ENCODE results near the gene RBM38. TPM values are rescaled to one million over a fixed set of nuclear protein-coding genes. Genes with fewer than 3 reads are reported as not detected.

Gene RBM38
- total RNA-seq, 4 donors from 2014 or later: 11.0 to 16.0 (median 12.0) TPM

DNA sequence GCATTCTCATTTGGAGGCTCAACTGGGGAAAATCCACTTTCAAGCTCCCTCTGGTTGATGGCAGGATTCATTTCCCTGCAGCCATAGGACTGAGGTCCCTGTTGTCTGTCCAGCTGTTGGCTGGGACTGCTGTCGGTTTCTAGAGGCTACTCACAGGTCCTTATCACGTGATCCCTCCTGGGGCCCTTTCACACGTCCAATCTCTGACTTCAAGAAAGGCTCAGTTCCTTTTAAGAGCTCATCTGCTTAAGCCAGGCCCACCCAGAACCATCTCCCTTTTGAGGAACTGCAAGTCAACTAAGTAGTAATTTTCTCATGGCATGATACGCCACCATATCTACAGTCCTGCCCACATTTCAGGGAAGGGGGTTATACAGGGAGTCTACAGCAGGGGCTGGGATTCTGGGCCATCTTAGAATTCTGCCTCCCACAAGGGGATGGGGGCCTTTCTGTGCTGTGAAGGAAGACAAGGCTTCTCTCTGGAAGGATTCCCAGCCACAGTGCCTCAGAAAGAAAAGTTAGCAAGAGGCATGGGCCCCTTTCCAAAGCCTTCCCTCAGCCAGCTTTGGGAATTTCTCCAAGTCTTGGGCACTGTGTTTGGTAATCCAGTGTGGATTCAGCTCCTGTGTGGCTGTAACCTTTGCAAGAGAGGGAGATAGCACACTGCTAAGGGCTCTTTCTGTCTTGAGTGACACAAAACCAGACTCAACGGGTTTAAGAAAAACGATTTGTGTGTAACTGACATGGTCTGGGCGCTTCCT is 67.4 kb downstream of the RBM38 start:
- WGBS, 2 donors: 61 to 63% methylated on average over 7 of the region's 7 CpGs
- DNase-seq: peak; percentile 26 to 53
- H3K9me3 ChIP-seq: no peaks in the 10 kb centered on the region
- H3K27ac ChIP-seq: no peak overlapping the region
- intact Hi-C loops (cut with DNase I): no loop called here
- no peaks in the 10 kb centered on the region for H3K4me1 ChIP-seq
- H3K27me3 ChIP-seq: no peaks in the 10 kb centered on the region
- no peaks in the 10 kb centered on the region for H3K36me3 ChIP-seq
- TF ChIP-seq, protein P1, sequence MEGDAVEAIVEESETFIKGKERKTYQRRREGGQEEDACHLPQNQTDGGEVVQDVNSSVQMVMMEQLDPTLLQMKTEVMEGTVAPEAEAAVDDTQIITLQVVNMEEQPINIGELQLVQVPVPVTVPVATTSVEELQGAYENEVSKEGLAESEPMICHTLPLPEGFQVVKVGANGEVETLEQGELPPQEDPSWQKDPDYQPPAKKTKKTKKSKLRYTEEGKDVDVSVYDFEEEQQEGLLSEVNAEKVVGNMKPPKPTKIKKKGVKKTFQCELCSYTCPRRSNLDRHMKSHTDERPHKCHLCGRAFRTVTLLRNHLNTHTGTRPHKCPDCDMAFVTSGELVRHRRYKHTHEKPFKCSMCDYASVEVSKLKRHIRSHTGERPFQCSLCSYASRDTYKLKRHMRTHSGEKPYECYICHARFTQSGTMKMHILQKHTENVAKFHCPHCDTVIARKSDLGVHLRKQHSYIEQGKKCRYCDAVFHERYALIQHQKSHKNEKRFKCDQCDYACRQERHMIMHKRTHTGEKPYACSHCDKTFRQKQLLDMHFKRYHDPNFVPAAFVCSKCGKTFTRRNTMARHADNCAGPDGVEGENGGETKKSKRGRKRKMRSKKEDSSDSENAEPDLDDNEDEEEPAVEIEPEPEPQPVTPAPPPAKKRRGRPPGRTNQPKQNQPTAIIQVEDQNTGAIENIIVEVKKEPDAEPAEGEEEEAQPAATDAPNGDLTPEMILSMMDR (IDR thresholded peaks at IDR 0.05): no peak
- no peak for TF ChIP-seq POLR2A (IDR thresholded peaks at IDR 0.05)
- no peak overlapping the region for H3K4me3 ChIP-seq (replicated peaks in 1 of 3)

Other genes starting within 250 kb of the RBM38 start
- gene BMP7, start 124.8 kb upstream of the RBM38 start, total RNA-seq: 100 to 1,000 TPM in 1 of 4 donors, 10 to 100 TPM in 3; 34.0 to 113 (median 80.2) TPM
- gene SPO11, start 61.6 kb upstream of the RBM38 start, total RNA-seq: not detected
- 10 to 100 TPM; 17.5 to 26.4 (median 22.3) TPM for gene RAE1, start 40.1 kb upstream of the RBM38 start, total RNA-seq
- under 1 TPM in 2 of 4 donors, not detected in 2; 0.13 to 0.46 TPM for gene CTCFL, start 133.7 kb downstream of the RBM38 start, total RNA-seq
- 1 to 10 TPM in 3 of 4 donors, under 1 TPM in 1; 0.56 to 3.4 (median 2.2) TPM for gene PCK1, start 169.7 kb downstream of the RBM38 start, total RNA-seq
- 1 to 10 TPM in 1 of 4 donors, under 1 TPM in 2, not detected in 1; 0.33 to 1.5 (median 0.34) TPM for gene ZBP1, start 229.0 kb downstream of the RBM38 start, total RNA-seq

All from thyroid gland (tissue), 4 donors.